Type B pancreatic cell (in vitro differentiated cells): Measurements from ENCODE around the gene TEDC1. TPM values are rescaled to one million over a fixed set of nuclear protein-coding genes. Genes with fewer than 3 reads are reported as not detected.
A peak's percentile ranks its signal among the peaks of the same experiment; 100 is the strongest.

Source experiments
- DNase-seq: peaks from one replicate; pipeline ENCODE4 v3.0.0; 2021; ENCODE audit warnings: mixed read lengths; ENCODE audit not compliant: unreplicated experiment; ENCODE audit errors: extremely low spot score
- H3K27ac Mint-ChIP-seq: 2 replicates; pipeline ENCODE4 v1.8.0; 2021; ENCODE audit warnings: mild to moderate bottlenecking, mixed read lengths
- H3K27me3 Mint-ChIP-seq: 2 replicates; pipeline ENCODE4 v1.8.0; 2021; ENCODE audit warnings: mixed read lengths
- H3K36me3 Mint-ChIP-seq: 2 replicates; pipeline ENCODE4 v1.8.0; 2021; ENCODE audit warnings: mixed read lengths
- H3K4me1 Mint-ChIP-seq: one replicate; pipeline ENCODE4 v1.8.0; 2021; ENCODE audit warnings: mixed read lengths; ENCODE audit not compliant: unreplicated experiment
- H3K4me3 Mint-ChIP-seq: 2 replicates; pipeline ENCODE4 v1.8.0; 2021; ENCODE audit warnings: mild to moderate bottlenecking, mixed read lengths
- H3K9me3 Mint-ChIP-seq: 2 replicates; pipeline ENCODE4 v1.8.0; 2021; ENCODE audit warnings: mixed read lengths
- total RNA-seq: library from RNA; stranded (reverse); gene quantifications from 2 replicates; pipeline ENCODE4 v1.2.1, GENCODE V29; 2021; ENCODE audit warnings: low replicate concordance
- TF ChIP-seq, protein P1 (sequence below): fragments of 200-600 bp; sonication (generic); conservative IDR thresholded peaks from 2 replicates; pipeline ENCODE4 v1.5.0; 2021; ENCODE audit warnings: antibody characterized with exemption, mild to moderate bottlenecking

Gene TEDC1
- total RNA-seq, 1 donor from 2014 or later, result 22.1 TPM

DNA sequence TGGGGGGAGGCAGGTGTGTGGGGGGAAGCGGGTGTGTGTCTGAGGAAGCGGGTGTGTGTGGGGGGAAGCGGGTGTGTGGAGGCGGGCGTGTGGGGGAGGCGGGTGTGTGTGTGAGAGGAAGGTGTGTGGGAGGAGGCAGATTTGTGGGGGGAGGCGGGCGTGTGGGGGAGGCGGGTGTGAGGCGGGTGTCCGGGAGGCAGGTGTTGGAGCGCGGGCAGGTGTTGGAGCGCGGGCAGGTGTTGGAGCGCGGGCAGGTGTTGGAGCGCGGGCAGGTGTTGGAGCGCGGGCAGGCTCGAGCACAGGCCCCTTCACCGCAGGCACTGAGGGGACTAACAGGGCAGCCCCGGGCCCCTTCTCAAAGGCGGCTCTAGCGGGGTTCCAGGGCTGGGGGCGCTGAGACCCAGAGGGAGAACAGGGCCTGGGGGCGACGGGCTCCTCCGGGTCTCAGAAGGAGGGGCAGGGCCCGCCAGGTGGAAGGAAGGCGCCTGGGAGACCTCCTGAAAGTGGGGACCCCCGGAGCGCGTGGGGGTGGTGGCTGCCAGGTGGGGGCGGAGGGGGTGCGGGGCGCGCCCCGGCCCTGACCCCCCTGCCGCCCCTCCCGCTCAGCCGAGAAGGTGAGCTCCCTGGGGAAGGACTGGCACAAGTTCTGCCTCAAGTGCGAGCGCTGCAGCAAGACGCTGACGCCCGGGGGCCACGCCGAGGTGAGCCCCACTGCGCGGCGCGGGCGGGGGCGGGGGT, 13.2 kb upstream of the TEDC1 start:
- H3K4me1 Mint-ChIP-seq, result peaks cover 12% of the 10 kb centered on the region
- peak overlapping the region; percentile 49 for H3K4me3 Mint-ChIP-seq
- H3K9me3 Mint-ChIP-seq, result no peaks in the 10 kb centered on the region
- TF ChIP-seq, protein P1, sequence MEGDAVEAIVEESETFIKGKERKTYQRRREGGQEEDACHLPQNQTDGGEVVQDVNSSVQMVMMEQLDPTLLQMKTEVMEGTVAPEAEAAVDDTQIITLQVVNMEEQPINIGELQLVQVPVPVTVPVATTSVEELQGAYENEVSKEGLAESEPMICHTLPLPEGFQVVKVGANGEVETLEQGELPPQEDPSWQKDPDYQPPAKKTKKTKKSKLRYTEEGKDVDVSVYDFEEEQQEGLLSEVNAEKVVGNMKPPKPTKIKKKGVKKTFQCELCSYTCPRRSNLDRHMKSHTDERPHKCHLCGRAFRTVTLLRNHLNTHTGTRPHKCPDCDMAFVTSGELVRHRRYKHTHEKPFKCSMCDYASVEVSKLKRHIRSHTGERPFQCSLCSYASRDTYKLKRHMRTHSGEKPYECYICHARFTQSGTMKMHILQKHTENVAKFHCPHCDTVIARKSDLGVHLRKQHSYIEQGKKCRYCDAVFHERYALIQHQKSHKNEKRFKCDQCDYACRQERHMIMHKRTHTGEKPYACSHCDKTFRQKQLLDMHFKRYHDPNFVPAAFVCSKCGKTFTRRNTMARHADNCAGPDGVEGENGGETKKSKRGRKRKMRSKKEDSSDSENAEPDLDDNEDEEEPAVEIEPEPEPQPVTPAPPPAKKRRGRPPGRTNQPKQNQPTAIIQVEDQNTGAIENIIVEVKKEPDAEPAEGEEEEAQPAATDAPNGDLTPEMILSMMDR, result no peak
- peak overlapping the region; percentile 64 for H3K27ac Mint-ChIP-seq
- peaks cover 29% of the 10 kb centered on the region for H3K27me3 Mint-ChIP-seq
- H3K36me3 Mint-ChIP-seq, result no peaks in the 10 kb centered on the region
- no peak for DNase-seq

DNA sequence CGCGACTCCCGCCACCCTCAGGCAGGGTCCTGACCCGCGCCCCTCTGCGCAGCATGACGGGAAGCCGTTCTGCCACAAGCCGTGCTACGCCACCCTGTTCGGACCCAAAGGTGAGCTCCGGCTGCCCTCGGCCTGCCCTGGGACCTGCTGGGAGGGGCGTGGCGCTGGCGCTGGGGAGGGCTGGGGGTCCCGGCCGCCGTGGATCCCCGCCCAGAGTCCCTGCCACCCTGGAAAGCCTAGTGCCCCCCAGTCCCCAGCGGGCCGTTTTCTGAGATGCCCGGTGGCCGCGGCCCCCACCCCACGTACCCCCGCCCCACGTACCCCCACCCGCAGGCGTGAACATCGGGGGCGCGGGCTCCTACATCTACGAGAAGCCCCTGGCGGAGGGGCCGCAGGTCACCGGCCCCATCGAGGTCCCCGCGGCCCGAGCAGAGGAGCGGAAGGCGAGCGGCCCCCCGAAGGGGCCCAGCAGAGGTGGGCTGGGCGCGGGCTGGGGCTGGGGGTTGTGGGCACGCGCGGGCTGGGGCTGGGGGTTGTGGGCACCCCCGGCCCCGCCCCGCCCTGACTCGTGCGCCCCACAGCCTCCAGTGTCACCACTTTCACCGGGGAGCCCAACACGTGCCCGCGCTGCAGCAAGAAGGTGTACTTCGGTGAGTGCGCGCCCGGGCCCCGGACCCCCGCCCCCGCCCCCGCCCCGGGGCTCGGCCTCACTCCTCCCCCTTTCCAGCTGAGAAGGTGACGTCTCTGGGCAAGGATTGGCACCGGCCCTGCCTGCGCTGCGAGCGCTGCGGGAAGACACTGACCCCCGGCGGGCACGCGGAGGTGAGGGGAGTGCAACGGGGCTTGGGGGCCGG, 12.4 kb upstream of the TEDC1 start:
- no peaks in the 10 kb centered on the region for H3K9me3 Mint-ChIP-seq
- TF ChIP-seq, protein P1, result no peak
- peaks cover 29% of the 10 kb centered on the region for H3K27me3 Mint-ChIP-seq
- DNase-seq, result no peak
- no peak overlapping the region for H3K27ac Mint-ChIP-seq
- peaks cover 12% of the 10 kb centered on the region for H3K4me1 Mint-ChIP-seq
- H3K4me3 Mint-ChIP-seq, result no peak overlapping the region
- no peaks in the 10 kb centered on the region for H3K36me3 Mint-ChIP-seq

DNA sequence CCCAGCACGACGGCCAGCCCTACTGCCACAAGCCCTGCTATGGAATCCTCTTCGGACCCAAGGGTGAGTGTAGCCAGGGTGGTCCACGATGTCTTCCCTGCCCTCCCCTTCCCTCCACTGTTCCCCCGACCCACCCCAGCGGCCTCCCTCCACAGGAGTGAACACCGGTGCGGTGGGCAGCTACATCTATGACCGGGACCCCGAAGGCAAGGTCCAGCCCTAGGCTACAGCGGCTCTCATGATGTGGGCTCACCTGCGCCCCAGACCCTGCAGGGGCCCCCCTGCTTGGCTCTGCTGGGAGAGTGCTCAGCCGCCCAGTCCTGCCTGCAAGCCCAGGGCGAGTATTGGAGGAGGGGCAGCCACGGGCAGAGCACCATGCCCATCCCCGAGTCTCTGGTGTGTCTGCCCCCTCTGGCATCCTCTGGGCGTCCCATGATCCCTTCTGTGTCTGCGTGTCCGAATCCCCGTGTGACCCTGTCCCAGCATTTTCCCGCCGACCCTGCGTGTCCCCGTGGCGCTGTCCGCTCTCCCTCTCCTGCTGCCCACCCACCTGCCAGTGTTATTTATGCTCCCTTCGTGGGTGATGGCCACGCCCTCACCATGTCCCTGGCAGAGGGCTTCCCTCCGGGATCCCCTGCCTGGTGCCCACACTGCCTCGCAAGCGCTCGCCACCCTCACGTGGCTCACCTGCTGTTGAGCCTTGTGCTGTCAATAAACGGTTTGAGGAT, 11.5 kb upstream of the TEDC1 start:
- TF ChIP-seq, protein P1, result no peak
- H3K36me3 Mint-ChIP-seq, result no peaks in the 10 kb centered on the region

DNA sequence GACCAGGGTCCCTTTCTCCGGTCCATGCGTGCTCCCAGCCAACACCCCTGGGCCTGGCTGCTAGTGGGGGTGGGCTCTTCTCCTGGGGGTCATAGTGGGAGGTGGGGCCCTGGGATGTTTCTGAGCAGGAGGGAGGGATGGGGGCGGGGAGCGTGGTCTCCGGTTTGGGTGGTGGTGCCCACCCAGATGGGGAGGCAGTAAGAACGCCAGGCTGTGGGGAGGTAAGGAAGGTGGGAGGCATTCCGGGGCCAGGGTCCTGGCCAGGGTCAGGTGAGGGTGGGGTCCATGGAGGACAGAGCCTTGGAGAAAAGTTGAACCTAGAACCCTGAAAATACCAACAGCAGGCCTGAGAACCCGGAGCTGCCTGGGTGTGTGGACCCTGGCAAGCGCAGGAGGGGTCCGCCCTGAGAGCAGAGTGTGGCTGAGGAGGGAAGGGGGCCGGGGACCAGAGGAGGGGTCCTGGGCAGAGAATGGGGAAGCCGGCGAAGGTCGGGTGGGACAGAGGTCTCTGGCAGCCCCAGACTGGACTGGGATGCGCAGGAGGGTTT, 10.8 kb upstream of the TEDC1 start:
- H3K9me3 Mint-ChIP-seq, result no peaks in the 10 kb centered on the region
- TF ChIP-seq, protein P1, result no peak
- peaks cover 17% of the 10 kb centered on the region for H3K4me1 Mint-ChIP-seq
- H3K4me3 Mint-ChIP-seq, result peak overlapping the region; percentile 67
- H3K27ac Mint-ChIP-seq, result peak overlapping the region; percentile 77
- peaks cover 34% of the 10 kb centered on the region for H3K27me3 Mint-ChIP-seq
- H3K36me3 Mint-ChIP-seq, result no peaks in the 10 kb centered on the region
- no peak for DNase-seq

More for the DNA sequence above, 11.5 kb upstream of the TEDC1 start:
- Mint-ChIP-seq H3K4me1 (peaks cover 16% of the 10 kb centered on the region), H3K9me3 (no peaks in the 10 kb centered on the region), H3K4me3 (peak overlapping the region; percentile 55), H3K27me3 (peaks cover 33% of the 10 kb centered on the region), H3K27ac (peak overlapping the region; percentile 77)
- no peak for DNase-seq
